Astrocyte (in vitro differentiated cells and primary cell): ENCODE data around the gene NT5E. TPM values are rescaled to one million over a fixed set of nuclear protein-coding genes. Genes with fewer than 3 reads are reported as not detected.

Experiments
- DNase-seq: peaks from one replicate; pipeline ENCODE4 v3.0.0-alpha.2; 2010; ENCODE audit warnings: low read depth
- FAIRE-seq: peaks from 2 replicates; lab custom pipeline; 2011; peaks lifted over from hg19 to GRCh38; lab: Jason Lieb, UNC
- H2AFZ ChIP-seq: 2 replicates; pipeline ENCODE4 v1.6.0; 2012; ENCODE audit warnings: low read depth, low read length, inconsistent platforms
- H3K27ac ChIP-seq: 2 replicates; pipeline ENCODE4 v1.5.1; 2011; ENCODE audit warnings: low read depth, low read length, inconsistent platforms
- H3K27me3 ChIP-seq: 2 replicates; pipeline ENCODE4 v1.6.0; 2011; ENCODE audit warnings: low read length, inconsistent platforms; ENCODE audit not compliant: insufficient read depth
- H3K36me3 ChIP-seq: 2 replicates; pipeline ENCODE4 v1.5.1; 2011; ENCODE audit warnings: low read length, inconsistent platforms; ENCODE audit not compliant: insufficient read depth
- H3K4me1 ChIP-seq: 2 replicates; pipeline ENCODE4 v1.5.1; 2011; ENCODE audit warnings: low read length, inconsistent platforms; ENCODE audit not compliant: insufficient read depth
- H3K4me2 ChIP-seq: 2 replicates; pipeline ENCODE4 v1.6.0; 2012; ENCODE audit warnings: low read length, inconsistent platforms
- H3K4me3 ChIP-seq: 2 replicates; pipeline ENCODE4 v1.5.1; 2011; ENCODE audit warnings: low read depth, mild to moderate bottlenecking, low read length, inconsistent platforms; ENCODE audit not compliant: insufficient read depth
- H3K79me2 ChIP-seq: 2 replicates; pipeline ENCODE4 v1.6.0; 2012; ENCODE audit warnings: mild to moderate bottlenecking, low read length, inconsistent platforms; ENCODE audit not compliant: insufficient read depth
- H3K9ac ChIP-seq: 2 replicates; pipeline ENCODE4 v1.6.0; 2012; ENCODE audit warnings: mild to moderate bottlenecking, low read length, inconsistent platforms
- H3K9me3 ChIP-seq: 2 replicates; pipeline ENCODE4 v1.5.1; 2012; ENCODE audit warnings: low read depth, mild to moderate bottlenecking, low read length, inconsistent platforms; ENCODE audit not compliant: insufficient read depth
- H4K20me1 ChIP-seq: 2 replicates; pipeline ENCODE4 v1.6.0; 2012; ENCODE audit warnings: low read length, inconsistent platforms; ENCODE audit not compliant: insufficient read depth
- H3K27ac Mint-ChIP-seq: one replicate; pipeline ENCODE4 v1.8.0; 2021; ENCODE audit warnings: mild to moderate bottlenecking, mixed read lengths; ENCODE audit not compliant: unreplicated experiment
- H3K27me3 Mint-ChIP-seq: one replicate; pipeline ENCODE4 v1.8.0; 2021; ENCODE audit warnings: low read depth, mixed read lengths; ENCODE audit not compliant: unreplicated experiment
- H3K36me3 Mint-ChIP-seq: one replicate; pipeline ENCODE4 v1.8.0; 2021; ENCODE audit warnings: low read depth, mixed read lengths; ENCODE audit not compliant: unreplicated experiment
- H3K4me1 Mint-ChIP-seq: one replicate; pipeline ENCODE4 v1.8.0; 2021; ENCODE audit warnings: low read depth, mixed read lengths; ENCODE audit not compliant: unreplicated experiment
- H3K4me3 Mint-ChIP-seq: one replicate; pipeline ENCODE4 v1.8.0; 2021; ENCODE audit warnings: mild to moderate bottlenecking, moderate library complexity, mixed read lengths; ENCODE audit not compliant: unreplicated experiment
- H3K9me3 Mint-ChIP-seq: one replicate; pipeline ENCODE4 v1.8.0; 2021; ENCODE audit warnings: mild to moderate bottlenecking, mixed read lengths; ENCODE audit not compliant: unreplicated experiment
- EZH2 ChIP-seq: IDR thresholded peaks from 2 replicates; pipeline ENCODE4 v1.6.1; 2012; ENCODE audit warnings: mild to moderate bottlenecking, low read length, inconsistent platforms; ENCODE audit not compliant: insufficient read depth
- total RNA-seq: library from RNA; stranded (reverse); gene quantifications from 2 replicates; pipeline ENCODE4 v1.2.1, GENCODE V29; 2021
- TF ChIP-seq, protein P1 (sequence below): IDR thresholded peaks from 2 replicates; pipeline ENCODE4 v1.5.1; 2011; ENCODE audit warnings: low read depth, mild to moderate bottlenecking, inconsistent platforms, low read length, moderate library complexity; ENCODE audit not compliant: insufficient read depth

Gene NT5E
- total RNA-seq, 1 donor from 2014 or later, result 77.4 TPM

- Histone ChIP-seq H3K9me3 (no peaks in the 10 kb centered on the region), H3K36me3 (peaks cover 3% of the 10 kb centered on the region), H3K4me3 (peak overlapping the region; percentile 89), H3K27me3 (no peaks in the 10 kb centered on the region), H3K27ac (peak overlapping the region; percentile 88), H3K9ac (peak overlapping the region; percentile 94), H3K4me1 (peaks cover 34% of the 10 kb centered on the region), H2AFZ (peak overlapping the region; percentile 79), H3K79me2 (peaks cover 65% of the 10 kb centered on the region), H3K4me2 (peak overlapping the region; percentile 93), H4K20me1 (peaks cover 28% of the 10 kb centered on the region)
- H3K36me3 Mint-ChIP-seq, result peaks cover 3% of the 10 kb centered on the region
- TF ChIP-seq EZH2, result no peak
- TF ChIP-seq, protein P1, sequence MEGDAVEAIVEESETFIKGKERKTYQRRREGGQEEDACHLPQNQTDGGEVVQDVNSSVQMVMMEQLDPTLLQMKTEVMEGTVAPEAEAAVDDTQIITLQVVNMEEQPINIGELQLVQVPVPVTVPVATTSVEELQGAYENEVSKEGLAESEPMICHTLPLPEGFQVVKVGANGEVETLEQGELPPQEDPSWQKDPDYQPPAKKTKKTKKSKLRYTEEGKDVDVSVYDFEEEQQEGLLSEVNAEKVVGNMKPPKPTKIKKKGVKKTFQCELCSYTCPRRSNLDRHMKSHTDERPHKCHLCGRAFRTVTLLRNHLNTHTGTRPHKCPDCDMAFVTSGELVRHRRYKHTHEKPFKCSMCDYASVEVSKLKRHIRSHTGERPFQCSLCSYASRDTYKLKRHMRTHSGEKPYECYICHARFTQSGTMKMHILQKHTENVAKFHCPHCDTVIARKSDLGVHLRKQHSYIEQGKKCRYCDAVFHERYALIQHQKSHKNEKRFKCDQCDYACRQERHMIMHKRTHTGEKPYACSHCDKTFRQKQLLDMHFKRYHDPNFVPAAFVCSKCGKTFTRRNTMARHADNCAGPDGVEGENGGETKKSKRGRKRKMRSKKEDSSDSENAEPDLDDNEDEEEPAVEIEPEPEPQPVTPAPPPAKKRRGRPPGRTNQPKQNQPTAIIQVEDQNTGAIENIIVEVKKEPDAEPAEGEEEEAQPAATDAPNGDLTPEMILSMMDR, result no peak
- FAIRE-seq (no peak), DNase-seq (peak; percentile 83)
- no peaks in the 10 kb centered on the region for H3K9me3 Mint-ChIP-seq
- peaks cover 3% of the 10 kb centered on the region for H3K27me3 Mint-ChIP-seq
- H3K27ac Mint-ChIP-seq, result peak overlapping the region; percentile 77
- peaks cover 25% of the 10 kb centered on the region for H3K4me1 Mint-ChIP-seq
- peak overlapping the region; percentile 99 for H3K4me3 Mint-ChIP-seq
Observed at GRCh38 chr6:85449388-85449817, 480 bp upstream of the NT5E start.

DNA sequence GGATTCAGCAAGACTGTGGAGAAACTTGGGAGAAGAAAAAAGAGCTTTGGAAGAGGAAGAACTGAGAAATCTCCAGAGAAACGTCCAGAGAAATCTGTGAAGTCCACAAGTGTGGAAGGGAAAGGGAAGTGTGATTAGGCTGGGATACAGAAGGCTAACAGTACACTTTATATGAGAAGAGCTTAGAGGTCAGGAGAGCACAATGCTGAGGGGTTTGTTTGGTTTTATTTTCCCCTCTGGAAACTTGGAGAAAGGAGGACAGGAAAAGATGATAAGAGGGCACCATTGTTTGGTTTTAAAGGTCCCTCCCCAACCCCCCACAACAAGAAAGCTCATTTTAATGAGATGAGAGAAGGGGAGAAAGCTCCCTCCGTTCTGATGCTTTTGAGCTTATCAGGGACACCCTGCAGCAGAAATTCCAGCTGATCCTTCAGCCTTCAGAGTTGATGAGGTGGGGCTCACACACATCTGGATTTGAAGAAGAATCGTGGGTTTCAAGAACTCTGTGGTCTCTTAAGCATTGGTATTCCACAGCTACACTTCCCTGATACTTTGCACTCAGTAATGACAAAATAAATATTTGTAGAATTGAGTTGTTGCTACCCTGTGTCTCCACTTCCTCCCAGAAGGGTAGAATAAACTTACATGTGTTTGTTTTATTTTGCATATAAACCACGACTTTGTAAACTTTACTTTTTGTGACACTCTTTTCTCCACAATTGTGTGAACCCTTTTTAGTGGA, 1.9 kb downstream of the NT5E start:
- DNase-seq, result no peak
- no peak for TF ChIP-seq EZH2
- TF ChIP-seq, protein P1, result no peak
- H3K27ac ChIP-seq, result peak overlapping the region; percentile 88
- no peaks in the 10 kb centered on the region for H3K9me3 ChIP-seq
- no peaks in the 10 kb centered on the region for H3K27me3 ChIP-seq
- peaks cover 3% of the 10 kb centered on the region for H3K36me3 Mint-ChIP-seq
- peaks cover 34% of the 10 kb centered on the region for H3K4me1 ChIP-seq
- peaks cover 47% of the 10 kb centered on the region for H4K20me1 ChIP-seq
- peak overlapping the region; percentile 99 for H3K4me3 Mint-ChIP-seq
- FAIRE-seq, result no peak
- H3K4me2 ChIP-seq, result peak overlapping the region; percentile 93
- H3K4me3 ChIP-seq, result peak overlapping the region; percentile 89
- H3K9me3 Mint-ChIP-seq, result no peaks in the 10 kb centered on the region
- peaks cover 89% of the 10 kb centered on the region for H3K79me2 ChIP-seq
- peaks cover 3% of the 10 kb centered on the region for H3K27me3 Mint-ChIP-seq
- peak overlapping the region; percentile 56 for H3K27ac Mint-ChIP-seq
- no peak overlapping the region for H2AFZ ChIP-seq
- H3K36me3 ChIP-seq, result peaks cover 3% of the 10 kb centered on the region
- H3K9ac ChIP-seq, result peak overlapping the region; percentile 94
- peaks cover 25% of the 10 kb centered on the region for H3K4me1 Mint-ChIP-seq

GRCh38 chr6:85452441-85452881, 2.6 kb downstream of the NT5E start:
- peak; percentile 71 for DNase-seq
- H3K9ac ChIP-seq, result peak overlapping the region; percentile 94
- peaks cover 3% of the 10 kb centered on the region for H3K36me3 ChIP-seq
- H2AFZ ChIP-seq, result no peak overlapping the region
- Mint-ChIP-seq H3K4me3 (peak overlapping the region; percentile 99), H3K9me3 (no peaks in the 10 kb centered on the region), H3K4me1 (peaks cover 26% of the 10 kb centered on the region), H3K36me3 (peaks cover 10% of the 10 kb centered on the region), H3K27ac (peak overlapping the region; percentile 56), H3K27me3 (peaks cover 3% of the 10 kb centered on the region)
- peak overlapping the region; percentile 89 for H3K4me3 ChIP-seq
- H4K20me1 ChIP-seq, result peaks cover 50% of the 10 kb centered on the region
- H3K4me1 ChIP-seq, result peaks cover 39% of the 10 kb centered on the region
- no peaks in the 10 kb centered on the region for H3K9me3 ChIP-seq
- FAIRE-seq, result no peak
- H3K27ac ChIP-seq, result no peak overlapping the region
- TF ChIP-seq, protein P1, result no peak
- TF ChIP-seq EZH2, result no peak
- no peaks in the 10 kb centered on the region for H3K27me3 ChIP-seq
- peak overlapping the region; percentile 93 for H3K4me2 ChIP-seq
- peaks cover 95% of the 10 kb centered on the region for H3K79me2 ChIP-seq
